GM18867 (cell line): ENCODE results near the gene TBC1D8B.

Experiments
- ATAC-seq: cut with Tn5 transposase; IDR thresholded peaks from one replicate; pipeline ENCODE4 v1.9.1; 2021; ENCODE audit warnings: mild to moderate bottlenecking, moderate library complexity; ENCODE audit not compliant: unreplicated experiment

The TBC1D8B gene

DNA sequence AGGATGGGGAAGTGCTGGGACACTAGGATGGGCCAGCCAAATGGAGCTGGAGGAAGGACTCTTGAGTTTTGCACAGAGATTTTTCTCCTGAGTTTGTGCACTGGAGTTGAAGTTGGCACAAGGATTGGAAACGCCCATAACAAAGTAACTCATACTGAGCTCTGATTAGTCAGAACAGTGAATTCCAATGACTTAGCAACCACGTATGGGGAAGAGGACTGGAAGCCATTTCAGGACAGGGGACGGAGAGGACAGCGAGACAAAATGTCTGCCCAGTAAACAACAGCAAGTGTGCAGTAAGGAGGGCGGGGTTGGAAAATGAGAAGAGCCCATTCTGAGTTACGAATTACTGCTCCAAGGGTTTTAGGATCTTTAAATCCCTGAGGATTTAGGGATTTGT, 94.8 kb downstream of the TBC1D8B start:
- no peak for ATAC-seq

DNA sequence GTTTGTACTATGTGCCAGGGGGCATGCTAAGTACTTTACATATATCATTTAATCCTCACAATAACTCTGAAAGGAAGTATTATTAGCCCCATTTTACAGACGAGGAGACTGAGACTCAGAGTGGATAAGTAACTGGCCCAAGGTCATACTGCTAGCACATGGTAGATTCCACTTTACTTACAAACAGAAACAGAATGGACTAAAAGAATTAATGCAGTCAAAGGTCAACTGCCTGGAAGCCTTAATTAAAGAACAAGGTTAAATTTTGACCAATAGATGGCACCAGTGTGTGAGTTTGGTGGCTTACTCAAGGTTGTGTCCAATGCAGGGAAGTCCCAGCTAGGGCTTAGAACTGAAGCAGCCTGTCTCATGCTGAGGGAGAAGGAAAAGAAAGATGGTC, 96.0 kb downstream of the TBC1D8B start:
- ATAC-seq, result peak; percentile 81

DNA sequence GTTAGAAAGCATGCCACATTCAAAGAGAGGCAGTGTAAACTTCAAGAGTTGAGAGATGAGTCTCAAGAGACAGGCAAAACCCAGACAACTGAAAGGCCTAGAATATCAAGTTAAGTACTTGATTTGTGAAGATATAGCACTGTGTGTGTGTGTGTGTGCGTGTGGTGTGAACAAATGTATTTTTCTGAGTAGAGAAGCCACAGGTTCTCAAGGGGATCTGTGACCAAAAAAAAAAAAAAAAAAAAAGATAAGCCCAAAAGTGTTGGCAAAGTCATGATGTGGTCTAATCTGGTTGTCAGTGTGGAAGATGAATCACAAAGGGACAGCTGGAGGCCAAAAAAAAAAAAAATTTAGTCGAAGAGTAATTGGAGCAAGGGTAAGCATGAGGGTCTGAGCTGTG, 96.8 kb downstream of the TBC1D8B start:
- ATAC-seq, result no peak

DNA sequence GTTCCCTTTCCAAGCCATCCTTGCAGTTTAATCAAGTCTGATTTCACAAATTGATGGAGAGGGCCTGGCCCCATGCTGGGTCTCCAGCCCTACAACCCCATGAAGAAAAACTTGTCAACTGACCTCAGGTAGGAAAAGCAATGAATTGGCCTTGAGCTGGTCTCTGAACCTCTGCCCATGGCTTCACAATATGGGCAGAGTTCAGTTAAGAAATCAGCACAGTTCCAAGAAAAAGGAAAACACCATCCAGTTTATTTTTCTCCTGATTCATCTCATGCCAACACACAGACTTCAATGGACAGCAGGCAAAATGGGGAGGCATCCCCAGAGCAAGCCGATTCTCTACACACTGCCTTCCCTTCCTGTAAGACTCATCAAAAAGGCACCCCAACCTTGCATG, 97.4 kb downstream of the TBC1D8B start:
- no peak for ATAC-seq

DNA sequence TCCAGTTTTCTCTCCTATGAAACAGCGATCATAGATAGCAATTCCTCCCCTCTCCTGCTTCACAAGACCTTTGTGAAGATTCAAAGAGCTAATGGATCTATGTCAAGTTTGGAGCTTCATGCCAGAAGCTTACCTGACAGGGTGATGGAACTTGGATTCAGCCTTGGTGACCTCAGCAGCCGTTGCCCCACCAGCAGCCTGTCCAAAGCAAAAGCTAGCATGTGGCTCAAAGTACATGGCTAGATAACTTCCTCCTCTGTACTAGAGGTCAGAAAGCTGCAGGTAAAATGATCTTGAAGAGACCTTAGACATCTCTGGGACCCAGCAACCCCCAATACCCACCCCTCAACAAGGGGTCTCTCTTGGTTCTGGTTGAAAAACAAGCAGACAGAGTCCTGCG, 98.9 kb downstream of the TBC1D8B start:
- ATAC-seq, result no peak

DNA sequence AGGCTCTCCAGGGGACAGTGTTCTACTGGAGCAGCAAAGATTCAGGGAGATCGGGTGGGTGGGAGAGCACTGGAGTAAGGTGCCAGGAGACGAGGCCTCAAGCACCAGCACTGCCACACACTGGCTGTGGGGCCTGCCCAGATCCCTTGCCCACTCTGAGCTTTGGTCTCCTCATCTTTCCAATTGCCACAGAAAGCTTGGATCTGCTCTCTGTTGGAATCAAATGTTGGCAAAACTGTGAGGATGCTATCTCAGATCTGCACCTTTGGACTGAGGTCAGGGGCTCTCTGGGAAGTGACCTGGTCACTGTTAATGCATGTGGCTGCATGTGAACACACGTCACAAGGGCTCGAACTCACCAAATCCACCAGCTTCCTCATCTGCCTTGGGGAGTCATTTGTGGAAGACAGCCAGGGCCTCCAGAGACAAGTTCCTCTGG, 99.3 kb downstream of the TBC1D8B start:
- ATAC-seq, result no peak

DNA sequence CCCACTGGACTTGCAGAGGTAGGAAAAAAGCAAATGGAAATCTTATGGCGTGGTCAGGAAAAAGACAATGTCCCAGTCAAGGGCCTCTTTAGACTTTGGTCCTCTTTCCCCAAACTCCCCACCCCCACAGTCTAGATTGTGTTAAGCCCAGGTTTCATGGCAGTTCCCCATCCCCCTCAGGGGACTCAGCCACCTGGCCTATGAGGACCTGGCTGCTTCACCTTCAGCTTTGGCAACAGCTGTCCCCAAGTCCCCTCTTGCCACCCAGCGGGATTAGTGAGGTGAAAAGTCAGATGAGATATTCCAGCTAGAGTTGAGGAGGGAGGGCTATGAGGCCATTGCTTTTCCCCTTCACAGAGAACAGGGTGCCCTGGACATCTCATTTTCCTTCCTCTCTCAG, 100.2 kb downstream of the TBC1D8B start:
- no peak for ATAC-seq

DNA sequence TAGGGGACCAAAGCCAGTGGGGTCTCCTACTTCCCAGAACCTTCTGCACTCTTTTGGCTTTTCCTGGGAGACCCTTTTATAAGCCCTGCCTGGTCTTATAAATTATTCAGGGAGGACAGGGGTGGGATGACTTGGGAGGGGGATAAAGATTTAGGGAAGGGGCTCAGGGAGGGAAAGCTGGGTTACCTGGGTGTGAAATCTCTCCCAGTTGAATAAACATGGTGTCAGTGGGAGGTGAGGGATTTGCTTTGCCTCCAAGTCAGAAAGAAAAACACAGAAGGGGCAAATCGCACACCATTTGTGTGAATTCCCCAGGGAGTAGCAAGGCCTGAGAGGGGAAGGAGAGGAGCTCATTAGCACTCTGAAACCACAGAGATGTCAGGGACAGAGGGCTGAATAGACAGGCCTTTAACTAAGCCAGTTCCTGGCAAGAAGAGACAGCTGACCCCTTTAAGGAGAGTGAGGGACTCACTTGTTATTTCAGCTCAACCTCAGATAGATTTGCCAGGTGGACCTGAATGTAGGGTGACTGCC, 100.9 kb downstream of the TBC1D8B start, which contains the start of gene RIPPLY1:
RIPPLY1 (minus strand) TSS at position 51 of the 534 bp plus-strand sequence. CDS start 54 bp downstream, outside the sequence.
- no peak for ATAC-seq

DNA sequence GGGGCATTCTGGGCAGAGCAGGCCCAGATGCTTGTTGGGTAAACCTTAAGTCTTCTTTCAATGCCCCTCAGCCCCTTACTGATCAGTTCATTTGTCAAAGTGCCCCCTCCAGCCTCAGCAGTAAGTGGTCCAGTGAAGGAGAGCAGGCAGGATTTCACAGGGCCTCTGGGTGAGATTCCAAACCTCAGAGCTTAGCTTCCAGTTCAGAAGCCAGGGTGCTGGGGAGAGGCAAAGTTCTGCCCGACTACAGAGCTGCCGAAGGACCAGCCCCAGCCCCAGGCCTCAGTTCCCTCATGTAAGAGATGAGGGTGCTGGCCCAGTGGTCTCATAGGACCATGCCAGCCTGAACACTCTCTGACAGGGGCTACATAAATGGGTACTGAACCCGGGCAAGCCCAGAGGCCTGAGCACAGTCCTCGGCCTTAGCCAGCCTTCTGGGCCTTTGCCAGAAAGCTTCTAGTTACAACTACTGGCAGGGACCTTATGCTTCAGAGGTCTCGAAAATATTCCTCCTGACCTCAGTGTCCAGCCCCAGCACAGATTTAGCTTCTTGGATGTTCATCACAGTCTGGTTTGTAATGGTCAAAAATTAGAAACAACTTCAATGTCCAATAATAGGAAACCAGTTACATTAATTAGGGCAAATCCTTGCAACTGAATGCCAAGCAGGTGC, 101.5 kb downstream of the TBC1D8B start:
- no peak for ATAC-seq

DNA sequence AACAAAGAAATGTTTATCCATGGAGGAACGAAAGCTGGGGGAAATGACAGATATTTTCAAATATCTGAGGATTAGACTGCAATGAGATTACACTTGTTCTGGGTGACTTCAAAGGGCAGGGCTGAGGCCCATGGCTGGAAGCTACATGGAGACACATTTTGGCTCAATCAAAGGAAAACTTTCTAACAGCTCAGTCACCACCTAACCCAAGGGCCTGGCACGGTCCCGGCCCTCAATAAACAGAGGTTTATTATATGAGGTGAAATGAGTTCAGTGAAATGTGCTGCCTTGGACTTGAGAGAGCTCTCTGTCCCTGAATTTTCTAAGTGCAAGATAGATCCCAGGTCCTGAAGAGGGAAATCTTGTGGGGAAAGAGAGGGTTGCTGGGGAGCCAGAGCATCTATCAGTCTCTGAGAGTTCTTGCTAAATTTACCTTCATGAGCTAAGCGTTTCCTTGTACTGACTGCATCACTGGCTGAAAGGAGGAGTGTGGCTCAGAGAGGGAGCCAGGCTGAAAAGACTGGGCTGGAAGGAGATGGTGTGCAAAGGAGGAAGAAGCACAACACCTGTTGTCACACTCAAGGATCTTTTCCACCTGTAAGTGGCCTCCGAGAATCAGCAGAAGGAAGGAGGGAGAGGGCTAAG, 102.7 kb downstream of the TBC1D8B start:
- ATAC-seq, result no peak

DNA sequence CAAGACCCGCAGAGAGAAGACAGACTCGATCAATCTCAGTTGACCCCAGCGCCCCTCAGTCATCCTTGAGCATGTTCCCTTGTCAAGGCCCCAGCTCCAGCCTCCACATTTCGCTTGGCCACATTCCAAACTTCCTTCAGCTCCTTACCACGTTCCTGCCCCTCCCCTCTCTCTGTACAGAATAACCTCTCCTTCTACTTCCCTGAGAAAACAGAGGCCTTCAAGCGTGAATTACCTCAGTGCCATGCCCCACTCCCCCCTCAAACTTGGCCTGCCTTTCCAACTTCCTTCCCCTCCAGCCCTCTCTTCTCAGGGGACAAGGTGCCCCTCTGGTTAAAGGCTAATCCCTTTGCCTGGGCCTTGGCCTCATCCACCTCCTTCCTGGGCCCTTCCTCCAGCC, 103.9 kb downstream of the TBC1D8B start:
- no peak for ATAC-seq

DNA sequence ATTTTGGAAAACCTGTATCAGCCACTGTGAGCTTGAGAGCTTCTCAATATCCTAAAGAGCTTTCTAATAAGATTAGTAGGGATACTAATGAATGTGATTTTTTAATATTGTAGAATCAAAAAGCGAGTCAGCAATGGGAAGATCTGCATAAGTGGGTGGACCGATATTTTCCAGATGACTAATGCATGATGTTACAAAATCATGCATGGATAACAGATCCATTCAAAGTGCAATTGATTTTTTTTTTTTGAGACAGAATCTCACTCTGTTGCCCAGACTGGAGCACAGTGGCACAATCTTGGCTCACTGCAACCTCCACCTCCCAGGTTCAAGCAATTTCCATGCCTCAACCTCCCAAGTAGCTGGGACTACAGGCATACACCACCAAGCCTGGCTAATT, 110.4 kb downstream of the TBC1D8B start:
- no peak for ATAC-seq

DNA sequence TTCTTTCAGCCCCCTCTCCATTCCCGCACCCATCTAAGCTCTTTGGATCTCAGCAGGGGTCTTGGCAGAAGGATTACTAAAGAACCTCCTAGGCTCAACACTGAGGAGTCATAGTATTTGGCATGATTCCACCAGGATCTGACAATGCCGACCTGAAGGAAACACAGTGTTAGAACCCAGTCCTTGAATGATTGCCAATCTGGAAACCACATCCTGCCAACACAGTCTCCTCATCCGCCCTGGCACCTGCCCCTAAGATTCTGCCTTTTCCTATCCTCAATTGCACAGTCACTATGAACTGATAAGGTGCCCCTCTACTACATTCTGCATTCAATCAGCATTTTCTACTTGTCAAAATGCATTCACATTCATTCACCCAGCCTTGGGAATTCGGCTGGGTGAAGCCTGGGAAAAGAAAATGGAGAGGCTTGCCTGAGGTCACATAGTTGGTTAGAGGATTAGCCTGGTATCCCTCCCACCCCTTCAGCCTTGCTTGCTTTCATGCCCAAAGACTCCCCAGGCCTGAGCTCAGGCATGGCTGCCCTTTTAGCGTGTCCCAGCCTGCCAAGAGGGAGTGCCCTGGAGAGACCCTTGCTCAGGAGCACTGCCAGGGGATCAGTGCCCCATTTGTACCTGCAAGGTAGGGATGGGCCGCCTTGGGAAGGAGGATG, 115.5 kb downstream of the TBC1D8B start:
- no peak for ATAC-seq

DNA sequence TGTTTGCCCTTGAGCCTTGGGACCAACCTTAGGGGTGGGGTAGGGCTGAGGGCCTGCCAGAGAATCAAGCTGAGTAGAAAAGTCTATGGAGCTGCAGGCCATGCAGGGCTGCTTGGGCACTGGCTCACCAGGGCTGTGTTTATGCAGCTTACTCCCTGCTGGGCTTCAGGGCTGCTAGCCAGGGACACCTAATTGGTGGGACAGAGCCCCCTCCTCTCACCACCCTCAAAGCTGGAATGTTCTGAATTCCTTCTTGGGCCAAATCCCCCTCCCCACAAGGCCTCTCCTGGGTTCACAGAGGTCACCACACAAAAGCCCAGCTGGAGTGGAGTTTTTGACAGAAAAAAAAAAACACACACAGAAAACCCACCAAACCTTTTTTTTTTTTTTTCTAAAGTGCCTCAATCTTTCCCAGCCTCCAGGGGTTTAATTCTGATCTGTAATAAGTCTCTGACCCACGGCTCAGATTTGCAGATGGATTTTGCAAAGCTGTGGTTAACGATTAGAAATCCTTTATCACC, 117.5 kb downstream of the TBC1D8B start, which contains the start of gene CLDN2:
CLDN2 (plus strand) TSS at position 471 of the 521 bp plus-strand sequence. CDS start 7,827 bp downstream, outside the sequence.
- no peak for ATAC-seq

DNA sequence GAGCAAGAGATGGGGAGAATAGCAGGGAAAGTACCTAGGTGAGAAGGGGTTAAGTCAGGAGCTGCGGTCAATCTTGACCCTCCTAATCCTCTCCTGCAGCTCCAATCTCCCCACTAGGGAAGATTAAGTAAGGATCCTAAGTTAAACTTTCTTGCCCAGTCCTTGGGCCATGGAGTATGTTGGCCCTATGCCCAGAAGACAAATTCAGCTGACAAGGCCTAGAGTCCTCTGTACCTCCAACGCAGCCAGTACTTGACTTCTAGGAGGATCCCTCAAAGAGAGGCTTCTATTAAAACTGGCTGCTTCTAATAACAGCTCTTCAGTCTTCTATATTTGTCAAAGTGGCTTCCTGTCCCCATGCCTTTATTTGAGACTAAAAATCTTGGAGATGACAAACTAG, 119.2 kb downstream of the TBC1D8B start:
- no peak for ATAC-seq
